Measurements from ENCODE around the gene SETD5. TPM values are rescaled to one million over a fixed set of nuclear protein-coding genes. Genes with fewer than 3 reads are reported as not detected.

Gene SETD5
- total RNA-seq, 1 donor from 2014 or later = 198 TPM

DNA sequence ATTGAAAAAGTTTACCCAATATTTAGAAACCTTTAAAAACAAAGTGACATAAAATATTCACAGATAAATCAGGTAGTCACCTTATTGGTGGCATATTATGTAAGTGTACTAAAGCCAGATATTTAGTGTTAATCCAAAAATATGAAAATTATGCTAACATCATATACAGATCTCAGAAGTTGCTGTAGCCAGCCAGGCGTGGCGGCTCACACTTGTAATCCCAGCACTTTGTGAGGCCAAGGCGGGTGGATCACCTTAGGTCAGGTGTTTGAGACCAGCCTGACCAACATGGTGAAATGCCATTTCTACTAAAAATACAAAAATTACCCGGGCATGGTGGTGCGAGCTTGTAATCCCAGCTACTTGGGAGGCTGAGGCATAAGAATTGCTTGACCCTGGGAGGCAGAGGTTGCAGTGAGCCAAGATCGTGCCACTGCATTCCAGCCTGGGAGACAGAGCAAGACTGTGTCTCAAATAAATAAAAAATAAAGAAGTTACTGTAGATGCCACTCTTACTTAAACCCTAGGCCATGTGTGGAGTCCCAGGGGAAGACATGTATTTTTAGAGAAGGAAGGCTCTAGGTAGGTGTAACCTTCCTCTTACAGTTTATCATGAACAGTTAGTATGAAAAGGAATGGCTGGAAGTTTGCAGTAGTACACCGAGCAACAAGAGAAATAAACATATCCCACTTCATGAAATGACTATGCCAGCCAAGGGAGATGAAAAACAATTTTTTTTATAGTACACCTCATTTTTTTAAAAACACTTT is 9.6 kb downstream of the SETD5 start:
- no peak for DNase-seq (ENCODE audit: low read depth, low spot score)
- Mint-ChIP-seq H3K27ac (ENCODE audit: unreplicated experiment) (no peak overlapping the region), H3K4me3 (no peak overlapping the region), H3K4me1 (peaks cover 54% of the 10 kb centered on the region), H3K36me3 (ENCODE audit: low read depth) (peaks cover 13% of the 10 kb centered on the region), H3K27me3 (ENCODE audit: low read depth) (no peaks in the 10 kb centered on the region), H3K9me3 (peaks cover 4% of the 10 kb centered on the region)
- TF ChIP-seq, protein P1, sequence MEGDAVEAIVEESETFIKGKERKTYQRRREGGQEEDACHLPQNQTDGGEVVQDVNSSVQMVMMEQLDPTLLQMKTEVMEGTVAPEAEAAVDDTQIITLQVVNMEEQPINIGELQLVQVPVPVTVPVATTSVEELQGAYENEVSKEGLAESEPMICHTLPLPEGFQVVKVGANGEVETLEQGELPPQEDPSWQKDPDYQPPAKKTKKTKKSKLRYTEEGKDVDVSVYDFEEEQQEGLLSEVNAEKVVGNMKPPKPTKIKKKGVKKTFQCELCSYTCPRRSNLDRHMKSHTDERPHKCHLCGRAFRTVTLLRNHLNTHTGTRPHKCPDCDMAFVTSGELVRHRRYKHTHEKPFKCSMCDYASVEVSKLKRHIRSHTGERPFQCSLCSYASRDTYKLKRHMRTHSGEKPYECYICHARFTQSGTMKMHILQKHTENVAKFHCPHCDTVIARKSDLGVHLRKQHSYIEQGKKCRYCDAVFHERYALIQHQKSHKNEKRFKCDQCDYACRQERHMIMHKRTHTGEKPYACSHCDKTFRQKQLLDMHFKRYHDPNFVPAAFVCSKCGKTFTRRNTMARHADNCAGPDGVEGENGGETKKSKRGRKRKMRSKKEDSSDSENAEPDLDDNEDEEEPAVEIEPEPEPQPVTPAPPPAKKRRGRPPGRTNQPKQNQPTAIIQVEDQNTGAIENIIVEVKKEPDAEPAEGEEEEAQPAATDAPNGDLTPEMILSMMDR (conservative IDR thresholded peaks at IDR 0.05) = no peak

- Mint-ChIP-seq H3K27me3 (ENCODE audit: low read depth) (no peaks in the 10 kb centered on the region), H3K4me1 (peaks cover 44% of the 10 kb centered on the region), H3K27ac (ENCODE audit: unreplicated experiment) (no peak overlapping the region), H3K36me3 (ENCODE audit: low read depth) (peaks cover 13% of the 10 kb centered on the region), H3K4me3 (no peak overlapping the region), H3K9me3 (peaks cover 4% of the 10 kb centered on the region)
- TF ChIP-seq, protein P1 (conservative IDR thresholded peaks at IDR 0.05) = no peak
- DNase-seq (ENCODE audit: low read depth, low spot score) = no peak
Measured at GRCh38 chr3:9408061-9408460, 10.6 kb downstream of the SETD5 start.

DNA sequence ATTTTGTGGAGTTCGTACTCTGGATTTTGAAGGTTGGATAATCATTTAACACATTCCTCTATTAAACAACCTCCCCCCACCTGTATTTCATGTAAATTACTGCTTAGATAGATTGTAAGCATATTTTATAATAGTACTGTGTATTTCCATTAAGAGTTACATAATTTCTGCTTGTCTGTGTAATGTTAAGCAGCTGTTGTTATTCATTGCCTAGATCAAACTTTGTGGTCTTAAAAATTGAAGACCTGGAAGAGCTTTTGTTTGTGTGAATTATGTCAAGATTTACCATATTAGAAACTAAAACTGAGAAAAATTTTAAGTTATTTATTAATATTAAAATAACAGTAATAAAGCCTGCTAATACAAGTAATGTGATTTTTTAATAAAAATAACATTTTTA is 11.1 kb downstream of the SETD5 start:
- Mint-ChIP-seq H3K36me3 (ENCODE audit: low read depth) (peaks cover 13% of the 10 kb centered on the region), H3K4me3 (no peak overlapping the region), H3K9me3 (peaks cover 4% of the 10 kb centered on the region), H3K4me1 (peaks cover 39% of the 10 kb centered on the region), H3K27ac (ENCODE audit: unreplicated experiment) (no peak overlapping the region), H3K27me3 (ENCODE audit: low read depth) (no peaks in the 10 kb centered on the region)
- DNase-seq (ENCODE audit: low read depth, low spot score) = no peak
- TF ChIP-seq, protein P1 (conservative IDR thresholded peaks at IDR 0.05) = no peak

GRCh38 chr3:9409981-9410854 is 12.8 kb downstream of the SETD5 start:
- DNase-seq (ENCODE audit: low read depth, low spot score) = no peak
- H3K9me3 Mint-ChIP-seq = peaks cover 4% of the 10 kb centered on the region
- peaks cover 32% of the 10 kb centered on the region for H3K4me1 Mint-ChIP-seq
- no peak overlapping the region for H3K4me3 Mint-ChIP-seq
- H3K27ac Mint-ChIP-seq (ENCODE audit: unreplicated experiment) = no peak overlapping the region
- H3K27me3 Mint-ChIP-seq (ENCODE audit: low read depth) = no peaks in the 10 kb centered on the region
- TF ChIP-seq, protein P1 (conservative IDR thresholded peaks at IDR 0.05) = no peak
- peaks cover 13% of the 10 kb centered on the region for H3K36me3 Mint-ChIP-seq (ENCODE audit: low read depth)

DNA sequence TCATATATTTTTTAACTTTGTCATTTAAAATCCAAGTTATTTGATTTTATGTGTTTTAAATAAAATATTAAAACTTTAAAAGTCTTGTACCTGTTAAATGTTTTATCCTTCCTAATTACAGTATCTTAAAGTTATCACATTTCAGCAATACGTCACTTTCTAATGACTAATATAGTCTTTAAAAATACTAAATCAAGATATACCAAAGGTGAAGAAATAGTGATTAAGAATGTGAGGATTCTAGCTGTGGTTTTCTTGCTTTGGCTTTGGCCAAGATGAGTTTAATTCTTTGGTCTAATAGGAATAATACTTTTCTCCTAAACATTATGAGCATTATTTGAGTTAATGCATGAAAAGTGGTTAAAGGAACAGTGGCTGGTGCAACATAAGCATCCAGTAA is 13.9 kb downstream of the SETD5 start:
- no peaks in the 10 kb centered on the region for H3K27me3 Mint-ChIP-seq (ENCODE audit: low read depth)
- peaks cover 30% of the 10 kb centered on the region for H3K4me1 Mint-ChIP-seq
- H3K9me3 Mint-ChIP-seq = peaks cover 4% of the 10 kb centered on the region
- DNase-seq (ENCODE audit: low read depth, low spot score) = no peak
- H3K27ac Mint-ChIP-seq (ENCODE audit: unreplicated experiment) = no peak overlapping the region
- H3K36me3 Mint-ChIP-seq (ENCODE audit: low read depth) = peaks cover 16% of the 10 kb centered on the region
- TF ChIP-seq, protein P1 (conservative IDR thresholded peaks at IDR 0.05) = no peak
- H3K4me3 Mint-ChIP-seq = no peak overlapping the region
